Epithelial cell of esophagus (primary cell): Measurements from ENCODE around the gene KLHL29.

Experiments used
- DNase-seq: peaks from one replicate; pipeline ENCODE4 v3.0.0; 2010; ENCODE audit warnings: low read depth
- H3K4me3 ChIP-seq: 2 replicates; pipeline ENCODE4 v1.5.1; 2011; ENCODE audit warnings: mild to moderate bottlenecking, low read length, control low read depth
- CTCF ChIP-seq: IDR thresholded peaks from 2 replicates; pipeline ENCODE4 v1.5.1; 2011; ENCODE audit warnings: low read depth, mild to moderate bottlenecking, low read length, control low read depth, inconsistent platforms; ENCODE audit not compliant: insufficient read depth; ENCODE audit errors: missing control alignments

KLHL29 gene

DNA sequence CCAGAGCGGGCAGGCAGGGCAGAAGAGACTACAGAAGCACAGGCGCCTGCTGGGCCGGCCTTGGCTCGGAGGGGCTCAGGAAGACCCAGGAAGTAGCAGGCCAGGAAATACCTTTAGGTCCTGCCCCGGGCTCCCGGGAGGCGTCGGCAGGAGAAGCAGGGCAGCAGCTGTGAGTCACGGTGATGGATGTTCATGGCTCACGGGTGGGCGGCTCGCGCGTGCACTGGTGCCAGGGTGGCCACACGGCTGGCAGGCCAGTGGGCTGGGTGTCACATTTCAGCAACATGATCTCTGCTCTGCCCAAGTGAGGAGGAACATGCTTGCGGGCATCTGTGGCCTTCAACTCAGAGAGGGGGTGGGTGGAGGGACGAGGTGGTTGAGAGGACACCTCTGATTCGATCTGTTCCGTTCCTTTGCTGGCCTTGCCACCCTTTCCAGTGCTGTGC lies 139.3 kb downstream of the KLHL29 start:
- peak; percentile 61 for DNase-seq
- no peak overlapping the region for H3K4me3 ChIP-seq
- TF ChIP-seq CTCF: no peak

GRCh38 chr2:23525137-23525765 lies 140.3 kb downstream of the KLHL29 start:
- no peak for DNase-seq
- no peak overlapping the region for H3K4me3 ChIP-seq
- no peak for TF ChIP-seq CTCF

GRCh38 chr2:23526114-23526513 lies 141.1 kb downstream of the KLHL29 start:
- no peak overlapping the region for H3K4me3 ChIP-seq
- DNase-seq: no peak
- no peak for TF ChIP-seq CTCF

DNA sequence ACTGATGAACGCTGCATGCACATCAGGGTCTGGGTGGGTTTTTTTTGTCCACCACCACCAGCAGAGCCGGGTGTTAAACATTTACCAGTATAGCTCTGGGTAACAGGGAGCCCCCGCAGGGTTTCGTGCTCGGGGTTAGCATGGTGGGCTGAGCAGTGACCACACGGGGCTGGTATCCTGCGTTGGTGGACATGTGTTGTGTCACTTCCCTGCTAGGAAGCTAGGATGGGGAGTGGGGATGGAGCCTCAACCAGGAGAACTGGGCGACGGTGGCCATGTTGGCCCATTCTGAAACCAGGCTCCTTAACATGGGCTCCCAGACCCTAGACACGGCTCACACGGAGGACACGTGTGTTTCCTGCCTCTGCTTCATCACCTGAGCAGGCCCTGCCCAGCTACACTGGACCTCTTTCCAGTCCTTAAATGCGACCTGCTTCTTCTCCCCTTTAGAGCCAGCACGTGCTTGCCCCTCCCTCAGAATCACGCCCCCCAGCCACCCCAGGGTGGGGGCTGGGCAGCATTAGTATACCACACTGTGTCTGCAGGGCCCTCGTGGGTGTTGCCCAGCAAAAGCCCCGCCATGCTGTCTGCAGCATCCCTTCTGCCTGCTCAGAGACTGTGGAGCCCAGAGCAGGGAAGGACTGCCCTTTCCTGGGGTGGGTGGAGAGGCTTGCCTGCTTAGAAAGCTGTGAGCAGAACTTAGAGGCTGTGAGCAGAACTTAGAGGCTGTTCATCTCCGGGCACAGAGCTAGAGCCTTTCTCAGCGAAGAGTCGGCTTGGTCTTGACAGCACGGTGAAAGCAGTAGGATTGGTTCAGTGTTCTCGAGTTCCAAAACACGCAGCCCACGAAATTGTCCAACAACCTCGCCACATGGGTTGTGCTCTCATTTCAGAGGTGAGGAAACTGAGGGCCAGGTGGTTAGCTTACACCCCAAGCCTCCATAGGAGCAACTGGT lies 142.1 kb downstream of the KLHL29 start:
- TF ChIP-seq CTCF: no peak
- H3K4me3 ChIP-seq: no peak overlapping the region
- DNase-seq: no peak

DNA sequence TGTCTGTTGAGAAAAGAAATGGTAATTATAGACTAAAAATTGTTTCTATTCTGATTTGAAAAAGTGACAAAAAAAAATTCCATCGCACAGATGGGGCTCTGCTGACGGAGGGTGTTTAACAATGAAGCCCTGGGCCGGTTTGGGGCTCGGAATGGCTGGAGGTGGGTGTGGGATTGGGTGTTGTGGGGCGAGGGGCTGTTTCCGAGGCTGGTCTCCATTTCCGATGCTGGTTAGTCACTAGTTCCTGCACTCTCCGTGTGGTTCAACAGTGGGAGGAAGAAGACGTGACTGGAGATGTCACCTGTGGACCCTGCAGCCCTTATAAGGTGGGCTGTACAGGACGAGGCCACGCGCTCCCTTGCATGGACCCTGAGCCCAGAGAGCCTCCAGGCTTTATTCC lies 143.2 kb downstream of the KLHL29 start:
- no peak for DNase-seq
- H3K4me3 ChIP-seq: no peak overlapping the region
- TF ChIP-seq CTCF: no peak

- no peak for TF ChIP-seq CTCF
- H3K4me3 ChIP-seq: no peak overlapping the region
- DNase-seq: no peak
These were observed 143.7 kb downstream of the KLHL29 start for GRCh38 chr2:23528690-23529089.
